Measurements from ENCODE around the gene PEX10.
"Not testable (repeated sequence)": the region's sequence is repeated elsewhere in the genome, so short reads cannot be mapped to it uniquely, and the experiment has no call there.

PEX10 gene
- total RNA-seq, result 12.1 to 26.6 (median 12.7) reads per million in 3 experiments

DNA sequence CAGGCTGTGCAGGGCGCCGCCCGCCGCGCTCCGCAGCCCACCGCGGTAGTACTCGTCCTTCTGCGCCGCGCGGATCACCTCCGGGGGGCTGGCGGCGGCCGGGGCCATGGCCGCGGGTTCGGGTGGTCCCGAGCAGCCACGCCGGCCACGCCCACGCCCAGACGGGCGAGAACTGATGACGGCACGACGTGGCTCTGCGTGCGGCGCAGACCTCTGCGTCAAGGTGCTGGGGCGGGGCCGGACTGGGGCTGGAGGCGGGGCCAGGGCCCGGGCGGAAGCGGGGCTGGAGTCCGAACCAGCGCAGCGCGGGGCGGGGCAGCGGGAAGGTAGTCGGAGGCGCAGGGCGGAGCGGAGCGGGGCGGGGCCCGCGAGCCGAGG is at the start of gene PEX10:
TSS of gene PEX10 (minus strand) at position 170 of the 378 bp plus-strand sequence. CDS start at position 108, 62 bp downstream.
- DNase-seq, result peak; percentile 97

DNA sequence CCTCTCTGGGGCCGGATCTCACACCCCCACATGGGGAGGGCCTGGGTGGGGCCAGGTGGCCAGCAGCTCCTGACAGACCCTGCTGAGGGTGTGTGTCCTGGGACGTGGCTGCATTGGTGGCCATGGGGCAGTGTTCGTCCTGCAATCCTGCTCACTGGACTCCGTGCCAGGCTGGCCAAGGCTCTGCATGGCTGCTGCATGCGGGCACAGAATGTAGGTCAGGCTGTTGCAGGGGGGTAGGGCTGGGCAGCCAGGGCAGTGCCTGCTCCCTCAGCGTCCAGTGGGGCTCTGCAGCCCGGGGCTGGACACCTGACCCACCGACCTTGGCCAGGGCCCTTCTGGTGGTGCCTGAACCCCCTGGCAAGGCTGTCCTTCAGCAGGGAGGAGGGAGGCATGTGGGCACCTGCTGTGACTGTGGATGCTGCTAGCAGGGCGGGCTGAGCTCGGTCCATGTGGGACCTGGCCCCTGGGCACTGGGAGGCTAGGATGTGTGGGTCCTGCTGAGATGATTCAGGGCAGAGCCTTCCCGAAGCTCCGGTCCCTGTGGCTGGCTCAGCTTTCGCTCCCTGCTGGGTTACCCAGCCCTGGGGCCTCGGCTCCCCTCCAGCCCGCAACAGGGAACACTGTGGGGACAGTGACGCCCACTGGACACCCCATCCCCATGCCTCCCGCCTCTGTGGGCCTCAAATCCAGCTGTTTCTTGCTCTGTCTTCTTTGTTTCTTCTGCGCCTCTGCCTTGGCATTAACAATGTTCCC is 48.8 kb upstream of the PEX10 start:
- DNase-seq, result no peak

DNA sequence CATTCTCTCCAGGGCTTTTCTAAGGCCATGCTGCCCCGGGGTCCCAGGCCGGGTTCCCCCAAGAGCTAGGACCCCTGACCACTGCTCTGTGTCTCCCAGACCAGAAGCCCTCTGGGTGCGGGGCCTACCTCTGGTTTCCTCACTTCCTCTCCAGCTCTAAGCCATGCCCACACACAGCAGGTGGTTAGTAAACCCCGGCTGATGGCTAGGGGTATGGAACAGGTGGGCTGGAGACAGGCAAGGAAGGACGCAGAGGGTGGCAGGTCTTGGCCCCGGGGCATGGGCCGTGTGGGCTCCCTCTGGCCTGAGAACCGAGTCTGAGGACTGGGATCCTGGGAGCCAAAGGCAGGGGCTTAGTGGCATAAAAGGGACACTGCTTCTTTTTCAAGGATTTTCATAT is 47.8 kb upstream of the PEX10 start:
- no peak for DNase-seq

DNA sequence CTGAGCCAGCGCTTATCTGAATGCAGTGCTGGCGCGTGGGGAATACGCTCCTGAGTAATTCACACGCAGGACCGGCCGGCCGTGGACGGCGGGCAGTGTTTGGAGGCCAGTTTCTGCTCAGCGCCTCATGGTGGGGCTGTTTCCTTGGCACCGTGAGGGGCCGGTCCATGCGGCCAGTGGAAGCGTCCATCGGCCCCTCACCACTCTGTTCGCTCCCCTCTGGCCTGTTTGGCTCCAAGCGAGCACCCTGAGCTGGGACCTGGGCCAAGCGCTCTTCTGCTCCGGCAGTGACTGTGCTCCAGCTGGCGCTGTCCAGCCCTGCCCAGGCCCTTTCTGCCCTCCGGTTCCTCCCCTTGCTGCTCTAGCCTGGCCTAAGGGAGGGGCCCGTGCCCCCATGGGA is 47.4 kb upstream of the PEX10 start:
- no peak for DNase-seq

DNA sequence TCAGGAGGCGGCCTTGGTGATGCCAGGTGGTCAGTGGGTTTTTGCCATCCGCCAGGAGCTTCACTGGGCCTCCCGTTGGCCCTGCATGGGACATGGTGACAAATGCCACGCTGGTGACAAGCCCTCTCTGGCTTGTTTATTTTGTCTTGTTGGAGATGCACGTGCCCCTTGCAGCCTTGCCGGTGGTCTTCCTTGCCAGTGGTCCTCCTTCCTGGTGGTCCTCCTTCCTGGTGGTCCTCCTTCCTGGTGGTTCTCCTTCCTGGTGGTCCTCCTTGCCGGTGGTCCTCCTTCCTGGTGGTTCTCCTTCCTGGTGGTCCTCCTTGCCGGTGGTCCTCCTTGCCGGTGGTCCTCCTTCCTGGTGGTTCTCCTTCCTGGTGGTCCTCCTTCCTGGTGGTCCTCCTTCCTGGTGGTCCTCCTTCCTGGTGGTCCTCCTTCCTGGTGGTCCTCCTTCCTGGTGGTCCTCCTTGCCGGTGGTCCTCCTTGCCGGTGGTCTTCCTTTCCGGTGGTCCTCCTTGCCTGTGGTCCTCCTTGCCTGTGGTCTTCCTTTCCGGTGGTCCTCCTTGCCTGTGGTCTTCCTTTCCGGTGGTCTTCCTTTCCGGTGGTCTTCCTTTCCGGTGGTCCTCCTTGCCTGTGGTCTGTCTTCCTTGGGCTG is 46.9 kb upstream of the PEX10 start:
- DNase-seq, result not testable (repeated sequence)

DNA sequence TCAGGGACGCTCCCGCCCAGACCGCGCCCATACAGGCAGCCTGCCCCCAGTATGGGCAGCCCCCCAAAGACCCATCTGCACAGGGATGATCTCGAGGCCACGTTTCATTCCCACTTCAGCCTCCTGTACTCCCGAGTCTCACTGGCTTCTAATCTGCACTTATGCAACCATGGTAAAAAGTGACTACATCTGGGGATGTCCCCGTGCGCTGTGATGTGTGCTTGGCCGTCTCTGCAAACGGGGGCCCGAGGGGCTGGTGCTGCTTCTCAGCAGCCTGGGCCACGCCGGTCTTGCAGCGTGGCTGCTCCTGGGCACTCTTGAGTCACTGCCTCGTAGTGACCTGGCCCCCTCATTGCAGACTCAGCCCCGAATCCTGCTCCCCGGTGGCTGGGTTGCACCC is 46.3 kb upstream of the PEX10 start:
- no peak for DNase-seq

DNA sequence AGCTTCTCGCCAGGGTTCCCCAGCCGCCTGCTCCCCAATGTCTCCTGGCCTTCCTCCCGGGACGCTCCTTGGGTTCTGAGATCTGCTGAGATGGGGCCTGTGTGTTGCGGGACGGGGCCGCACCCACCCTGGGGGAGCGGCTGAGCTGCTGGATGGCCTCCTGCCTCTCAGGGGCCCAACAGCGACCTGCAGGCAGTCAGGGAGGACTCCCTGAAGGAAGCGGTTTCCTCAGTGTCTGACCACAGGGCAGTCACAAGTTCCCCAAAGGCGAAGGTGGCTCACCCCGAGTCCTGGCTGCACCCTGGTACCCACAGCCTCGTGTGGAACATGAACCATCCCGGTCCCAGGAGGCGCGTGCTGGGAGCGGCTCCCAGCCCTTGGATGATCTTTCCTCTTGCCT is 45.1 kb upstream of the PEX10 start:
- no peak for DNase-seq

DNA sequence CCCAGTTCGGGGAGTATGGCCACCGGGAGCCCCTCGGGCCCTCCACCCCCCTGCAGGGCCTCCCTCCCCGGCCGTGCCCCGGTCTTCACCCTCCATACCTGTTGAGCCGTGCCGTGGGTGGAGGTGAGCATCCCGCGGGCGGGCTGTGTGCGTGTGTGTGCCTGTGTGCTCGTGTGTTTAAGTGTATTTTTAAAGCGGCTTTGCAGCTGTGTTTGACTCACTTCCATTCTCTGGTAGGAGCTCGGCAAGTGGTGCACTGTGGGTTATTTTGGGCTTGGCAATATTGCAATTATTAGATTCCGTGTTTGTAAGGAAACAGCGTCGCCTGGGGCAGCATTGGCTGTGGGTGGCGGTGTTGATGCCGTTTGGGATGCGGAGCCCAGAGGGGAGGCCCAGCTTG is 43.4 kb upstream of the PEX10 start:
- no peak for DNase-seq

DNA sequence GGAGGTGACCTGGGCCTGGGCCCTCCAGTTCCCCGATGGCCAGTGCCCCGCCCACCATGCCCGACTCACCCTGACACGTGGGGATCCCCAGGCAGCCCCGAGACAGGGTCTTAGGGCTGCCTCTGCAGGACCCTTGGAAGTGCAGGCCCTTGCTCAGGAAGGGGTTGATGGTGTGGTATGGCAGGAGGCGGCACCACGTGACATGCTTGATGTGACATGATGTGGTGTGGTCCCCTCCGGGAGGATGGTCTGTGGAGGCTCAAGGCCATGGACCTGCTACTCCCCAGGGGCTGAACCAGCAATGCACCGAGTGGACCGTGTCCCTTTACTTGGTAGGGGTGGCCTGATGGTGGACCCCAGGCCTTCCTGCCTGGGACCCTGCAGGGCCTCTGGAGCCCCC is 41.9 kb upstream of the PEX10 start:
- no peak for DNase-seq

DNA sequence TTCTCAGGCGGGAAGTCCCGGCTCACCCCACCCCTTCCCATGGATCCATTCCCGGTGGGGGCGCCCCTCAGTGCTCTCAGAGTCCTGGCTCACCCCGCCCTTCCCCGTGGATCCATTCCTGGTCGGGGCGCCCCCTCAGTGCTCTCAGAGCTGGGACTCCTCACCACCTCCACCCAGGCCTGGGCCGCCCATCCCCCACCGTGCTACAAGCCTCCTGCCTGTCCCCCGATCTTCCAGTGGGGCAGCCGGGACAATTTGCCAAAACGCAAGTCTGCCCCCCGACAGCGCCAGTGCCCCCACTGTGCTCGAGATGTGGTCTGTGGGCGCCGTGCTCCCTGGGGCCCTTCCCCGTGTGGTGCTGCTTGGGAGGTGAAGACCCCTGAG is 40.6 kb upstream of the PEX10 start:
- no peak for DNase-seq

DNA sequence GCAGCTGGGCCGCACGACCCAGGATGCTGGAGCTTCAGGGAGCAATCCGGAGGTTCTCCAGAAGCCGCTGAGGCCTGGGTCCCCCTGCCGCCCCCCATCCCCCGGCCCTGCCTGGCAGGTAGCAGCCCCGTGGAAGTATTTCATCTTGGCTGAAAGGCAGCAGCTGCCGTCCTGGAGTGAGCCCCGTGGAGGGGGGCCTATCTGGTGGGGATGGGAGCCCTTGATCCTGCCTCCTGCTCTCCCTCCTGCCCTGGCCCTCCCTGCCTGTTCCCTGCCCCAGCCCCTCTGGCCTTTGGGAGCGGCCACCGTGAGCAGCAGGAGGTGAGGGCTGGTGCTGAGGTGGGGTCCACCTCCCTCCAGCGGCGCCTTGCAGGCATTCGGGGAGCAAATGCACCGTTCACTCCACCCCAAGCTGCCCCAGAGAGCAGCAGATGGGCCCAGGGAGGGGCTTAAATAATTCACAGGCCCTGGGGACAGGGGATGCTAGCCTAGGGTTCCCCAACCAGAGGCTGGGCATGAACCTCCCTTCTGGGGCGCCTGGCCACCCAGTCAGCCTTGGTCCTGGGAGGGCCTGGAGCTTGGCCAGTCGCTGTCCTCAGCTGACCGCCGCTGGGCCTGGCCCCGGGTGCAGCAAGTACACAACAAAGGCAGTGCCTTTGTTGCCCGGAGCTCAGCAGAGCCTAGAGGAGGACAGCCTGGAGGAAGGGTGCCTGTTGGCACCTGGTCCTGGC is 40.0 kb upstream of the PEX10 start:
- DNase-seq, result no peak

DNA sequence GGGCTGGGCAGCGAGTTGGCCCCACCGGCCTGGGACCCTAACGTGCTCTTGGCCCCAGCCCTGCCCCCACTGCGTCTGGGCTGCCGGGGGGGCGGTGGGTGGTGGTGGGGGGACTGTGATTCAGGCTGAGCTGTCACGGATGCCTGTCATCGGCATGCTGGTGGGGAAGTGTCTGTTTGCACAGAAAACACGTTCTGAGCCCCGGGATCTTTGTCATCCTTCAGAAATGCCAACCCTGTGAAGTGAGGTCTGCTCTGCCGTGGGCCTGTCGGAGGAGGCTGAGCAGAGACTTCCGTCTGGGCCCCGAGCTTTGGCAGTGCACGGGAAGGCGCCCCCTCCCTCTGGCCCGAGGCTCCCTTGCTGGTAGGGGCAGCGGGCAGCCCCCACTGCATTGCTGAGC is 39.4 kb upstream of the PEX10 start:
- DNase-seq, result no peak

DNA sequence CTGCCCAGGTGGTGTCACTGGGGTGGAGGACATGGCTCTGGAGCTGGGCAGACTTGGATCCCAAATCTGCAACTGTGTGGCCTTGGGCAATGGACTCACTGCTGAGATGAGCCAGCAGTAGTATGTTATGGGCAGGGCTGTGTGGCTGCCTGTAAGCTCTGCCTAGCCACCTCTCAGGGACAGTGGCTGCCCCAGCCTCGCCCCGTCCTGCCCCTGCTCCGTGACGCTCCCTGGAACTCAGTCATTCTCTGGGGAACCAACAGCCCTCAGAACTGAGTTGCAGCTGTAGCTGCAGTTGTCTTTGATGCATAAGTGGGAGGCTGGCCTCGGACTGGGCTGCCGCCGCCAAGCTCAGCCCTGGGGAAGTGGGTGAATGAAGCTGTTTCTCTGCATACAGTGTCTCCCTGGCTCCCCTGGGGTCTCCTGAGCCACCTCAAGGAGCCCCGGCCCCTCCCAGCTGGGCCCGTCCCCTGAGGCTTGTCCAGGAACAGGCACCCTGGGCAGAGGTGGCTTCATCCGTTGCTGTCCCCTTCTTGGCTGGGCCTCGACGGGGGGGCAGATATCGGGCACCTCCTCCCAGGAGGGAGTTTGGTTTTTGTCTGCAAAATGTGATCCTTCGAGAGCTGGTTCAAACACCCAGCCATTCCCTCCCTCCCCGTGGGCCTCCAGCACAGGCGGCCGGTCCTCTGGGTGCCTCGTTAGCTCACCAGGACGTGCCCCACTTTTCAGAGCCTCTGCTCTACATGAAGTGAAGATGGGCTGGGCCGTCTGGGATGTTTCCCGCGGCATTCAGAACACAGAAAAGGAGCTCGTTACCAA is 37.5 kb upstream of the PEX10 start:
- no peak for DNase-seq

DNA sequence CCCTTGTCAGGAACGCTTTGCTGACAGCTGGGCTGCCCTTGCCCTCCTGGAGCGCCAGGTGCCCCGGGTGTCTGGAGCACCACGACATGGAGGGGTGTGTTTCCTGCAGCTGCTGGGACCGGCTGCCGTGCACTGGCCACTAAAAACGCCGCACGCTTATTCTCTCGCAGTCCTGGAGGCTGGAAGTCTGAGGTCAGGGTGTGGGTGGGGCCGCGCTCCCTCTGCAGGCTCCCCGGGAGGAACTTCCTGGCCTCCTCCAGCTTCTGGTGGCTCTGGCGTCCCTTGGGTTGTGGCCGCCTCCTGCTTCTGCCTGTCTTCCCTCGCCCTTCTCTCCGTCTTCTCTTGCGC is 35.7 kb upstream of the PEX10 start:
- DNase-seq, result no peak

DNA sequence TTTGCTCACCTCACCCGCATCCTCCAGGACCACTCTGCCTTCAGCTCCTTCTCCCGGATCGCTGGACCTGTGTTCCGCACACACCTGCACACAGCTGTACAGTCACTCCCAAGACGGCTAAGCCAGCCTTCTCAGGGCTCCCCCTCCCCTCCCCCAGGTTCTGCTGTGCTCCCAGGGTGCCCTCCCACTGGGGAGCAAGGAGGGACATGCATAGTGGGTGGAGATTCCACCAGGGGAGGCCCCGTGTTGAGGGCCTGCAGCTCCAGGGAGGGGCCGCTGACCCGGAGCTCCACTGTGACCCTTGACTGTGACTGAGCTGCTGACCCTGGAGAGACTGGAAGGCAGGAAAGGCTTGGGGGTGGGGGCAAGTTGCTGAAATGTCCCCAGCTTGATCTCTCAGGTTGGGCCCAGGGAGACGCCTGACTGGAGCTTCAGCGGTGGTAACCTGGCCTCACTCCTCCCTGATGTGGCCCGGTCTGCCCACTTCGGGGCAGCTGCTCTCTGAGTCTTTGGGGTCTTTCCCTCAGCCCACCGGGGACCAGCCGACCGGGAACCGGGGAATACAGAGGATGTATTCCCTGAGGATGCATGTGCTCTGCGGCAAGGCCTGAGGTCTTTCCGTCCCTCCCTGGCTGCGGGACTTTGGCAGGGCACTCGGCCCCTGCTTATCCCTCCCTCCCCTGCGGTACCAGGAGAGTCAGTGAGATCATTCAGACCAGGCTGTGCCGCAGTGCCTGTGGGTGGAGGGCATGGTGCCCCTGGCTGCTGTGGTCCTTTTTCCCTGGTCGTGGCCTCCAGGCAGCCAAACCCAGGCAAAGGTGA is 35.1 kb upstream of the PEX10 start:
- no peak for DNase-seq

DNA sequence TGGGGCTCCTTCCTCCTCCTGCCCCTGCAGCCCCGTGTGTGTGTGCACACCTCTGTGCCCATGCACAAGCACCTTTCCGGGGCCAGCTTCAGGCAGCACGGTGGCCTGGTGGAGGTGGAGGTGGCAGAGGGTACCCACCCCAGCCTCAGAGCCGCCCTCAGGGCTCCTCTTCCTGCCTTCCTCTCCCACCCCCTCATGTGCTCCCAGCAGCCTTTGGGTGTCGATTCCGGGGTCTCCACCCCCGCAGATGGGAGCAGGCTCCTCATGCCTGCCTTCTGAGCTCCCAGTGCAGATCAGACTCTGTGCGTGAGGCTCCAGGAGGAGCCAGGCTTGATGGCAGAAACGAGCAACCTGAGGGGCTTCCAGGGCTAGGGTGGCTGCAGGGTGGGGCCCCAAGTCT is 34.5 kb upstream of the PEX10 start:
- DNase-seq, result no peak

DNA sequence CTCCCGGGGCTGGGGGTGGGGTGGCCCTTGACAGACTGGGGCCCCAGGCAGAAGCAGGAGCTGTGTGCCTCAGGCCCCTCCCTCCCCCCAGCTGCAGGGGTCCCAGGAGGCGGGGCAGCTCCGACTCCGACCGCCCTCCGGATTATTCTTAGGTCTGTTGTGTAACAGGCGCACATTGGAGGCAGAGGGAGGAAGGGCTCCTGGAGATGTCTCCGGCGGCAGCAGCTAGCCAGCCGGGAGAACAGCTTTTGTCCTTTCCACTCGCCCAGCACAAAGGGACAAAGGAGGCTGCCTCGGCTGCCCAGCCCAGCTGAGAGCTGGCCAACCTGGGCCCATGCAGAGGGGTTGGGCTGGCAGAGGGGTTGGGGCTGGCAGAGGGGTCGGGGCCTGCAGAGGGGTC is 34.0 kb upstream of the PEX10 start:
- DNase-seq, result no peak

DNA sequence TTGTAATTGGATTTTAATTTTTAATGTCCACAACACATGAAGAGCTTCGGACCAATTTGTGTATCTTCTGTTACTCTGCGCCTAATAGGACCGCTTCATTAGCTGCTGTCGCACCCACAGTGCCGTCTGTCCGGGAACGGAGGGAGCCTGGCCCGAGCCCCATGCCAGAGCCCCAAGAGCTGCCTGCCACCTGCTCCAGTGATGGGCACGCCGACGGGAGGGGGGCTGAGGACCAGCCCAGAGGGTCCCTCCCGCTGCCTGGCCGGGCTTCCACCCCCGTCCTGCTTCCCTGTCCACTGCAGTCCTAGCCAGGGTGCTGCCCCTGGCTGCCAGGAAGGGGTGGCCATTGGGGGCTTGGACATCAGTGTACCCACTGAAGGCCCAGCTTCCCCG is 33.5 kb upstream of the PEX10 start:
- no peak for DNase-seq

DNA sequence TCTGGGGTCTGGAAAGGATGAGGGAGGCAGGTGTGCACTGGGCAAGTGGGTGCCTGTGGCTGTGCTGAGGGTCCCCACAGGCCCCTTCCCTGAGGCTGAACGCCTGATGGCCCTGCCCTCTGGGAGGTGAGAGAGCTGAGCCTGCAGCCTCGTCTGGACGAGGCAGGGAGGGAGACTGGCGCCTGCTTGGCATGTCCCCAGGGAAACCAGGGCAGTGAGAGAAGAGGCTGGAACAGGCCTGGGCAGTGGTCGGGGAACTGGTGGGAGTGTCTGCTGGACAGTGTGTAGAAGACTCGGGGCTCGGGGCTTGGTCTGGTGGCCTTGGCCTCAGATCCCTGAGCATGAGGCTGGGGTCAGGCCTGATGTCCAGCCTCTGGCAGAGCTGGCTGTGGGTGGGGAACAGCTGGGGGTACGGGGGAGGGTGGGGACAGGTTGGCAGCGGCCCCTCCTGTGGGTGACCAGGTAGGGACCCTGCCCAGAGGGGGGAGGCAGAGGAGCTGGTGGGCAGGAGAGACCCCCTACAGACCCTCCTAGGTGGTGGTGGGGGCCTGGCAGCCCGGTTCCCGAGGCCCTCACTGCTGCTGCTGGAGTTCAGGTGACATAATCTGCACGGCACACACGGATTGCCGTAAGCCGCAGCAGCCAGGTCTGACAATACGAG is 32.9 kb upstream of the PEX10 start:
- DNase-seq, result no peak

DNA sequence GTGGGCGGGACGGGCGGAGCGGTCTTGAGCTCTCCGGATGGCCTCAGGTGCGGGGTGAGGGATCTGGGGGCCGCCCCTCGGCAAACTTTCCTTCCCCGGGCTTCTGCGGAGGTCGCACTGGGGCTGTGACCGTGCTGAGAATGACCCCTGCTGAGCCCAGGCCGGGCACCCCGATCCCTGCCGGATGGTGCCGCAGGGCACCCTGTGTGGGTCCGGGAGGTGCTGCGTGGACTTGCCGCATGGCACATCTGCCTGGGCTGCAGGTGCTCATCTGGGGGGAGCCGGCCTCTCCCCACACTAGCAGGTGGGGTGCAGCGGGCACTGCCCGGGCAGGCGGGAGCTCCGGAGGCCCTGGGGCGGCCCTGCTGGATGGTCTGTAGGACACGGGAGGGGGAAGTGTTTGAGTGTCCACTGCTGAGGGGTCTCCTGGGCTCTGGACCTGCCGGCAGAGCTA is 31.8 kb upstream of the PEX10 start:
- no peak for DNase-seq

DNA sequence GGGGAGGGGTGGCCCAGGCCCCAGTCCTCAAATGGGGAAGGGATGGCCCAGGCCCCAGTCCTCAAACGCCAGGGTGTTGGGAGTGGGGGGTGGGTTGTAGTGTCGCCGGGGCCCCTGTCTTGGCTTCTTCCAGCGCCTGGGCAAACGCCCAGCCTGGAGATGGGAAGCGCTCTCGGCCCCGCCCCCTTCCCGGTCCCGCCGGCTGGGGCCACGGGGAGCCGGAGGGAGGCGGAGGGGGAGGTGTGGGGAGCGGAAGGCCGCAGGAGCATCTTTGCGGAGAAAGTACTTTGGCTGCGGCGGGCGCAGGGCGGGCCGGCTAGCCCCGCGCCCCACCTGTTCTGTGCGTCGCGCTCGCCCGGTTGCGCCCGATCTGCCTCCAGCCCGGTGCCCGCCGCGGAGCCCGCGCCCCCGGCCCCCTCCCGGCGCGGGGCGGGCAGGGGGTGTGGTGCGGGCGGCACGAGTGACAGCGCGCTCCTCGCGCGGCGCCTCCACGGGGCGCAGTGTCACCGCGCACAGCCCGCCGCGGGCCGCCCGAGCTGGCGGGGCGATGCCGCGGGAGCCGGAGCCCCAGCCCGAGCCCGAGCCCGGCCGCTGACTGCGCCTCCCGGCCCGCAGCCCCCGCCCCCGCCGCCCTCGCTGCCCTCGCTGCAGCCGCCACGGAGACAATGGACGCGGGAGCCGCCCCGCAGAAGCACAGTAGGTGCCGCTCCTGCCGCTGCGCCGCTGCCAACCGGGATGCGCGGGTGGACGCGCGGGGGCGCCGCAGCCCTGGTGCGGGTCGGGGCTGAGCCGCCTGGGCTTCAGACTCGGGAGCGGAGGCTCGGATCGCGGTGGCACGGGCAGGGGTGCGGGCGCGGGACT is 31.1 kb upstream of the PEX10 start:
- no peak for DNase-seq

Data from central memory CD4-positive, alpha-beta T cell (primary cell).